ENCODE measurements around the gene TNNI2.

DNA sequence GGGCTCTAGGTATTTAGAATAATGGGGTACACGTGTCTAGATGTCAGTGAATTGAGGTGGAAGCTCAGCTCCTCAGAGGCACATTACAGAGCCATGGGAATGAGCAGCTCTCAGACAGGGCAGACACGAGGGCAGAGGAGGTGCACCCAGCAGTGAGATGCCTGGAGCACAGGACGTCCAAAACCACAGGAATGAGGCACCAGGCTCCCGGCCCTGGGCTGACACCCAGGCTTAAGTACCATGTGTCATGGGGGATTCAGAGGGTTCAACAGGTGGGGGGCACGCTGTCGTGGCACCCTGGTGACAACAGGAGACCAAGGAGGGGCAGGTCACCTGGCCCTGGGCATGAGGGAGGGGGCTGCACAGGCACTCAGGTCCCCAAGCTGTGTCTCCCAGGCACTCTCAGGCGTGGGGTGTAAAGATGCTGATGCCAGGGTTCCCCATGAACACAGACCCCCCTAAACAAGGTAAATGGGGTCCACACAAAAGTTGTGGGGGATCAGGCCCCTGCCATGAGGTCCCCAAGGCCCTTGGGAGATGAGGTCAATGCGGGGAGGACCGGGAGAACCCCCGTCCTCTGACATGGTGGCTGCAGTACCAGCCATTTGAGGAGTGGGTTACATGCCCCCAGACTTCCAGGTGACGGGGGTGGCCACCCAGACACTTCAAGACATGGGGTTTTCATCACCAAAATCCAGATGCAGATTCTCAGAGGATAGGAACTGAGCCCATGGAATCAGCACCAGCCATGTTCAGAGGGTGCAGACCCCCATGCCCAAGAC, 9.6 kb upstream of the TNNI2 start:
- no peak for TF ChIP-seq SUZ12 (IDR thresholded peaks at IDR 0.05; ENCODE audit: extremely low read depth, insufficient read depth, insufficient read length)
- TF ChIP-seq ZNF274 (IDR thresholded peaks at IDR 0.05; ENCODE audit: low read depth, low read length), result no peak
- no peak for TF ChIP-seq YY1 (IDR thresholded peaks at IDR 0.05; ENCODE audit: insufficient read depth, insufficient read length)
